Measurements from ENCODE around the gene ZBTB16.

The ZBTB16 gene

GRCh38 chr11:114156131-114156581, 96.6 kb downstream of the ZBTB16 start:
- DNase-seq = no peak

- DNase-seq = no peak
These were observed 97.3 kb downstream of the ZBTB16 start for GRCh38 chr11:114156782-114157181.

GRCh38 chr11:114157476-114158050, 98.1 kb downstream of the ZBTB16 start:
- DNase-seq = no peak

- no peak for DNase-seq
These were observed 98.9 kb downstream of the ZBTB16 start for GRCh38 chr11:114158421-114158820.

GRCh38 chr11:114158886-114159285, 99.4 kb downstream of the ZBTB16 start:
- no peak for DNase-seq

GRCh38 chr11:114159320-114159719, 99.8 kb downstream of the ZBTB16 start:
- DNase-seq = no peak

GRCh38 chr11:114159802-114160632, 100.5 kb downstream of the ZBTB16 start:
- DNase-seq = peak; percentile 87 to 88

- DNase-seq = no peak
These were observed 101.4 kb downstream of the ZBTB16 start for GRCh38 chr11:114160894-114161293.

- DNase-seq = no peak
These were observed 102.2 kb downstream of the ZBTB16 start for GRCh38 chr11:114161486-114162250.

GRCh38 chr11:114162719-114163123, 103.2 kb downstream of the ZBTB16 start:
- peak; percentile 88 to 97 for DNase-seq

GRCh38 chr11:114163229-114163631, 103.7 kb downstream of the ZBTB16 start:
- DNase-seq = no peak

- DNase-seq = peak; percentile 51 to 89
These were observed 104.4 kb downstream of the ZBTB16 start for GRCh38 chr11:114163830-114164401.

GRCh38 chr11:114164546-114164945, 105.0 kb downstream of the ZBTB16 start:
- no peak for DNase-seq

GRCh38 chr11:114165326-114166230, 106.1 kb downstream of the ZBTB16 start:
- DNase-seq = no peak

- no peak for DNase-seq
These were observed 106.9 kb downstream of the ZBTB16 start for GRCh38 chr11:114166362-114166761.

- DNase-seq = peak in 1 of 2 donors; percentile 89
These were observed 107.4 kb downstream of the ZBTB16 start for GRCh38 chr11:114166897-114167323.

GRCh38 chr11:114167355-114167754, 107.8 kb downstream of the ZBTB16 start:
- DNase-seq = no peak

- DNase-seq = no peak
These were observed 108.4 kb downstream of the ZBTB16 start for GRCh38 chr11:114167771-114168448.

- no peak for DNase-seq
These were observed 109.2 kb downstream of the ZBTB16 start for GRCh38 chr11:114168691-114169090.

GRCh38 chr11:114169321-114169749, 109.8 kb downstream of the ZBTB16 start:
- DNase-seq = no peak

GRCh38 chr11:114169821-114170220, 110.3 kb downstream of the ZBTB16 start:
- DNase-seq = no peak

All from hippocampal formation (tissue), 2 donors.